Peyer's patch (tissue), 4 donors: ENCODE results near the gene CCDC177. TPM values are rescaled to one million over a fixed set of nuclear protein-coding genes. Genes with fewer than 3 reads are reported as not detected.

Experiments used
- DNase-seq, 3 donors: peaks; one replicate each; pipeline ENCODE4 v3.0.0-alpha.2; 2017 to 2019
- H3K27ac ChIP-seq, 4 donors: fragments of 200-600 bp; sonication (generic); one replicate each; pipeline ENCODE4 v1.5.1; 2016 to 2019
- H3K27me3 ChIP-seq, 2 donors: fragments of 200-600 bp; sonication (generic); one replicate each; pipeline ENCODE4 v1.5.1; 2019
- H3K36me3 ChIP-seq, 3 donors: fragments of 200-600 bp; sonication (generic); one replicate each; pipeline ENCODE4 v1.5.1; 2016 to 2019
- H3K4me1 ChIP-seq, 4 donors: fragments of 200-600 bp; sonication (generic); one replicate each; pipeline ENCODE4 v1.5.1; 2016 to 2019
- H3K4me3 ChIP-seq, 4 donors: fragments of 200-600 bp; sonication (generic); 1 replicate in 3 of 4; 2 replicates in 1 of 4; pipeline ENCODE4 v1.5.1; 2016 to 2019; ENCODE audit warnings: mild to moderate bottlenecking in 1 of 4
- H3K9me3 ChIP-seq, 4 donors: fragments of 200-600 bp; sonication (generic); one replicate each; pipeline ENCODE4 v1.5.1; 2016 to 2019; ENCODE audit warnings: mild to moderate bottlenecking in 1 of 4
- CTCF ChIP-seq, 6 experiments: fragments of 450-650 bp in 4 of 6; fragments of 200-600 bp in 2 of 6; sonication (generic) in 1 of 6; IDR thresholded peaks; one replicate each; pipeline ENCODE4 v1.5.1; 2017 to 2019; ENCODE audit warnings: antibody characterized with exemption in 6 of 6, mild to moderate bottlenecking in 3 of 6, moderate library complexity in 1 of 6
- POLR2A ChIP-seq, 2 donors: fragments of 450-650 bp; IDR thresholded peaks; one replicate each; pipeline ENCODE4 v1.5.1; 2017; ENCODE audit warnings: antibody characterized with exemption in 2 of 2, mild to moderate bottlenecking in 2 of 2, moderate library complexity in 2 of 2
- total RNA-seq, 4 donors: library from RNA; depleted of rRNA; stranded (reverse); fragments of >200 nt; gene quantifications; one replicate each; pipeline ENCODE4 v1.1.0, GENCODE V29; 2016

The CCDC177 gene
- total RNA-seq, 4 donors from 2014 or later = not detected

DNA sequence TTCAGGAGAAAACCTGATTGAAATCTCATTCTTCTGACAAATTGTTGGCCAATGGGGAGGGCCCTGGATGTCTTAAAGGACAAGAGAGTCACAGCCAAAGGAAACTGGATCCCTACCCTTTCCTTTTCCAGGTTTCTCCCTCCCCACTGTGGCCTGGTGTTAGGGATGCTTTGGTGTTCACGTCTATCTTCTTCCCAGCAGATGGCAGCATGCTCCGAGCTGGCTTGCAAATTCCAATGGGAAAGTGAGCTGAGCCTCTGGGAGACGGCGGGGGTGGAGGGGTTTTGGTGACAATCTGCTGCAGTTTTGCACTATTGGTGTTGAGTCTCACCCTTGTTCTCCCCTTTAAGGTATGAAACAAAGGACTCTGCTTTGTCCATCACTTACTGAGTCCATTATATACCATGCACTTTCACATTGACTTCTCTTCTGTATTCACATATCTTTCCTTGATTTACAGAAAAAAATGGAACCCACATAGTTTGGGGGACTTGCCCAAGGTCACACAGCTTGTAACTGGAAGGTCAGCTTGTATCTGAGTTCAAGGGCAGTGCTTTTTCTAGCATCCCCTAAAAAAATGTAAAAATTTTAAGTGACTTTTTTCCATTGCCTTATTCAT, 39.3 kb downstream of the CCDC177 start:
- no peak overlapping the region for H3K4me3 ChIP-seq
- H3K4me1 ChIP-seq = no peaks in the 10 kb centered on the region
- no peaks in the 10 kb centered on the region for H3K36me3 ChIP-seq
- peak in 4 of 6 experiments; percentile 28 to 49 (median 36) for TF ChIP-seq CTCF (IDR thresholded peaks at IDR 0.05)
- TF ChIP-seq POLR2A (IDR thresholded peaks at IDR 0.05) = no peak
- no peaks in the 10 kb centered on the region for H3K9me3 ChIP-seq
- H3K27me3 ChIP-seq = no peaks in the 10 kb centered on the region
- no peak overlapping the region for H3K27ac ChIP-seq
- peak in 1 of 3 donors; percentile 54 for DNase-seq

- Histone ChIP-seq H3K4me3 (no peak overlapping the region), H3K27me3 (no peaks in the 10 kb centered on the region), H3K9me3 (no peaks in the 10 kb centered on the region), H3K27ac (no peak overlapping the region), H3K36me3 (no peaks in the 10 kb centered on the region), H3K4me1 (no peaks in the 10 kb centered on the region)
- TF ChIP-seq POLR2A (IDR thresholded peaks at IDR 0.05) (no peak), CTCF (IDR thresholded peaks at IDR 0.05) (no peak)
- DNase-seq = no peak
Observed at GRCh38 chr14:69532561-69533340, 41.9 kb downstream of the CCDC177 start.

DNA sequence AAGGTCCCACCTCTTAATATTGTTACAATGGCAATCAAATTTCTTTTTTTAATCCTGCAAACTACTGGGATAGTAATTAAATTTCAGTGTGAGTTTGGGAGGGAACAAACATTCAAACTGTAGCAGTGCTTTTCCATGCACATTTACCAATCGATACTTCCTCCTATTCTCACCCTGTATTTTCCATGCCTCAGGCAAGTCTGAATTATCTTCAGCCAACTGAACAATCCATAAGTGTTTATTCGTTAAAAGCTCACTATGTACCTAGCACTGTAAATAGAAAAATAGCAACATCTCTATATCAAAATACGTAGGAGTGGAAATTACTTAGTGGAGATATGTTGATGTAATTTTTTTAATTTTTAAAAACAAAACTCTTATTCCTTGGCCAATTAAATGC, 43.5 kb downstream of the CCDC177 start:
- no peak for DNase-seq
- no peak overlapping the region for H3K4me3 ChIP-seq
- H3K27ac ChIP-seq = no peak overlapping the region
- H3K4me1 ChIP-seq = no peaks in the 10 kb centered on the region
- no peaks in the 10 kb centered on the region for H3K36me3 ChIP-seq
- no peak for TF ChIP-seq CTCF (IDR thresholded peaks at IDR 0.05)
- TF ChIP-seq POLR2A (IDR thresholded peaks at IDR 0.05) = no peak
- no peaks in the 10 kb centered on the region for H3K9me3 ChIP-seq
- no peaks in the 10 kb centered on the region for H3K27me3 ChIP-seq

DNA sequence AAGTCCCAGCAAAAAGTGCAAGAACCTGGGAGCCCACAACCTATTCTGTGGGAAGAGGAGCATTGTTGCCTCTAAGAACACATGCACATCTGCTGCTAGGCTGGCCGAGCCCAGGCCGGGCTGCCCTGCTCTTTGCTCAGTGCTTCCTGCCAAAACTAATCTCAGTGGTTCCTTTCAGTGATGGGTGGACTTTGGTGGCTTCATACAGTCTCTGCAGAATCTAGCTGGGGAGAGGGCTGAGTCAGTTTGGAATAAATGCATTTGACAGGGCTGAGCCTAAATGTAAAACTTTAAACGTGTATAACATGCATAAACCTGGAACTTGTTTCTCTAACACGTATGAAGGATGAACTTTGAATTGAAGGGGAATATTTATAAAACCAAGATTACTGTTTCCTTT, 44.6 kb downstream of the CCDC177 start:
- H3K27me3 ChIP-seq = no peaks in the 10 kb centered on the region
- no peak overlapping the region for H3K27ac ChIP-seq
- no peaks in the 10 kb centered on the region for H3K36me3 ChIP-seq
- TF ChIP-seq POLR2A (IDR thresholded peaks at IDR 0.05) = no peak
- no peak for TF ChIP-seq CTCF (IDR thresholded peaks at IDR 0.05)
- no peak for DNase-seq
- no peak overlapping the region for H3K4me3 ChIP-seq
- H3K4me1 ChIP-seq = no peaks in the 10 kb centered on the region
- no peaks in the 10 kb centered on the region for H3K9me3 ChIP-seq

DNA sequence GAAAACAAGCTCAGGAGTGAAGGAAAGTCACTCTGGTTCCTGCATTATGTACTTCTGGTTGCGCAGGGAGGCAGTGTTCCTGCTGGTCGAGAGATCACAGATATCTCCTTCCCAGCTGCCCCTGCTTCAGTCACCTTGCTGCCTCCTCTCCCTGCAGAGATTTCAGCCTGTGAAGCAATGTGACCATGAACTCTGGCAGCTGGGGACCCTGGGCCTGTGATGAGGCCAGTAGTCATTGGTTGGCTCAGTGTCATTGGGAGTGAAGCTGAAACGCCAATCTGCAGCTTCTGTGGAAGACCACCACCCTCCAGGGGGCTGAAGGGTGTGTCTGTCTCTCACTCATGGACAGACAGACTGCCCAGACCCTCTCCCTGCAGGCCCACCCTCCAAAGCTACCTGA, 45.1 kb downstream of the CCDC177 start:
- DNase-seq = no peak
- Histone ChIP-seq H3K36me3 (no peaks in the 10 kb centered on the region), H3K27ac (no peak overlapping the region), H3K4me3 (no peak overlapping the region), H3K4me1 (no peaks in the 10 kb centered on the region), H3K9me3 (no peaks in the 10 kb centered on the region), H3K27me3 (no peaks in the 10 kb centered on the region)
- TF ChIP-seq CTCF (IDR thresholded peaks at IDR 0.05) (no peak), POLR2A (IDR thresholded peaks at IDR 0.05) (no peak)
